Measurements from ENCODE around the gene ATG101. TPM values are rescaled to one million over a fixed set of nuclear protein-coding genes. Genes with fewer than 3 reads are reported as not detected.
A peak's percentile ranks its signal among the peaks of the same experiment; 100 is the strongest.

The ATG101 gene
- total and polyA plus RNA-seq, 9 of the 15 experiments (the other 6 are each of a cell fraction or from before 2014, with no cell fraction given), result 2.9 to 52.4 (median 29.7) TPM

DNA sequence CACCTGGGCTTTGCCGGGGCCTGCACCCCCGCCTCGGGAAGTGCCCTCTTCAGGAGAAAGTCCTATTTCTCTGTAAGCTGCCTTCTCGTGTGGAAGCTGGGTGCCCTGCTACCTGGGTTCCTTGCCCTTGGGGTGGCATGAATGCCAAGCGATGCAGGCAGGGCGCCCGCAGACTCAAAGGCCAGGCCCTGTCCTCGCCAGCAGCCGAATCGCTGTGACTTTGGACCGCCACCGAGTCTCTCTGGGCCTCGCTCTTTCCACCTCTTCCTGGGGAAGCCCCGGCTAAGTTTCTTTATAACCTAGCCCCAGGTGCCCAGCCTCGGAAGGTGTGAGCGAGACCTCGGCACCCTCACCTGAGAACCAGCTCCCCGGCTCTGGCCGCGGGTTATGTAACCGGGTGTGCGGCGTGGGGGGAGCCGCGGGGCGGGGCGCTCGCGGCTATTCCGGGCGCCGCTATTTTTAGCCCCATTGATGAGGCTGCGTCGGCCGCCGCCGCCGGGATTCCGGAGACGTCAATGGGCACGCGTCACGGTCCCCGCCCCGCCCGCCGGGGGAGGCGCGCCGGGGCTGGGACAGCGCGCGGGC, 33.1 kb upstream of the ATG101 start (continued):
- TF ChIP-seq, protein P1, sequence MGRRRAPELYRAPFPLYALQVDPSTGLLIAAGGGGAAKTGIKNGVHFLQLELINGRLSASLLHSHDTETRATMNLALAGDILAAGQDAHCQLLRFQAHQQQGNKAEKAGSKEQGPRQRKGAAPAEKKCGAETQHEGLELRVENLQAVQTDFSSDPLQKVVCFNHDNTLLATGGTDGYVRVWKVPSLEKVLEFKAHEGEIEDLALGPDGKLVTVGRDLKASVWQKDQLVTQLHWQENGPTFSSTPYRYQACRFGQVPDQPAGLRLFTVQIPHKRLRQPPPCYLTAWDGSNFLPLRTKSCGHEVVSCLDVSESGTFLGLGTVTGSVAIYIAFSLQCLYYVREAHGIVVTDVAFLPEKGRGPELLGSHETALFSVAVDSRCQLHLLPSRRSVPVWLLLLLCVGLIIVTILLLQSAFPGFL (CRISPR knock-in tag; IDR thresholded peaks at IDR 0.05), result no peak
- TF ChIP-seq MTA1 (IDR thresholded peaks at IDR 0.05; ENCODE audit: borderline replicate concordance), result no peak
- peak; percentile 10 for TF ChIP-seq ZFP36 (IDR thresholded peaks at IDR 0.05; ENCODE audit: low read depth, low read length, partially characterized antibody)
- peak in 1 of 2 experiments; percentile 37; a peak in 1 of 4 replicates for TF ChIP-seq KDM1A (IDR thresholded peaks at IDR 0.05)
- no peak for TF ChIP-seq XRCC5 (IDR thresholded peaks at IDR 0.05; ENCODE audit: low read depth, low read length)
- TF ChIP-seq ZNF282 (CRISPR knock-in tag; IDR thresholded peaks at IDR 0.05), result no peak
- peak; percentile 36 for TF ChIP-seq ARID1B (IDR thresholded peaks at IDR 0.05)
- TF ChIP-seq FUS (optimal IDR thresholded peaks at IDR 0.05; ENCODE audit: low read depth, low read length), result no peak
- no peak for TF ChIP-seq POLR2G (IDR thresholded peaks at IDR 0.05; ENCODE audit: low read depth, low read length)
- no peak for TF ChIP-seq ZNF165 (CRISPR knock-in tag; IDR thresholded peaks at IDR 0.05; ENCODE audit: borderline replicate concordance)
- no peak for TF ChIP-seq ZNF586 (CRISPR knock-in tag; conservative IDR thresholded peaks at IDR 0.05)
- TF ChIP-seq TAF7 (tag; IDR thresholded peaks at IDR 0.05), result no peak
- no peak for TF ChIP-seq ETS1 (conservative IDR thresholded peaks at IDR 0.05; ENCODE audit: control insufficient read depth, low read depth, low read length)
- TF ChIP-seq RB1 (IDR thresholded peaks at IDR 0.05; ENCODE audit: low read depth), result peak; percentile 51; the same call in 1 of the 2 replicates
- 0 out of 4 replicates have a peak, but pooled peaks of 1 of the 2 experiments have one; percentile 22 for TF ChIP-seq SIN3A (IDR thresholded peaks at IDR 0.05; ENCODE audit: borderline replicate concordance in 2 of 2, control insufficient read depth in 1 of 2, low read depth in 2 of 2, low read length in 2 of 2)
- TF ChIP-seq, protein P2, sequence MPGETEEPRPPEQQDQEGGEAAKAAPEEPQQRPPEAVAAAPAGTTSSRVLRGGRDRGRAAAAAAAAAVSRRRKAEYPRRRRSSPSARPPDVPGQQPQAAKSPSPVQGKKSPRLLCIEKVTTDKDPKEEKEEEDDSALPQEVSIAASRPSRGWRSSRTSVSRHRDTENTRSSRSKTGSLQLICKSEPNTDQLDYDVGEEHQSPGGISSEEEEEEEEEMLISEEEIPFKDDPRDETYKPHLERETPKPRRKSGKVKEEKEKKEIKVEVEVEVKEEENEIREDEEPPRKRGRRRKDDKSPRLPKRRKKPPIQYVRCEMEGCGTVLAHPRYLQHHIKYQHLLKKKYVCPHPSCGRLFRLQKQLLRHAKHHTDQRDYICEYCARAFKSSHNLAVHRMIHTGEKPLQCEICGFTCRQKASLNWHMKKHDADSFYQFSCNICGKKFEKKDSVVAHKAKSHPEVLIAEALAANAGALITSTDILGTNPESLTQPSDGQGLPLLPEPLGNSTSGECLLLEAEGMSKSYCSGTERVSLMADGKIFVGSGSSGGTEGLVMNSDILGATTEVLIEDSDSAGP (CRISPR knock-in tag; IDR thresholded peaks at IDR 0.05), result no peak
- no peak for TF ChIP-seq PTTG1 (tag; IDR thresholded peaks at IDR 0.05; ENCODE audit: low read depth)
- TF ChIP-seq MEIS2 (IDR thresholded peaks at IDR 0.05; ENCODE audit: partially characterized antibody), result no peak
- TF ChIP-seq NONO (IDR thresholded peaks at IDR 0.05; ENCODE audit: low read depth in 2 of 2, low read length in 1 of 2), result 0 out of 4 replicates have a peak, but pooled peaks of 1 of the 2 experiments have one; percentile 25
- TF ChIP-seq PPARD (CRISPR knock-in tag; IDR thresholded peaks at IDR 0.05), result no peak
- peak; percentile 99 for TF ChIP-seq SMAD4 (CRISPR knock-in tag; conservative IDR thresholded peaks at IDR 0.05)
- no peak for TF ChIP-seq GATA2 (CRISPR knock-in tag; IDR thresholded peaks at IDR 0.05)
- TF ChIP-seq ATF2 (CRISPR knock-in tag; IDR thresholded peaks at IDR 0.05), result no peak

All from K562 (cell line).